GM19324 (cell line): ENCODE data around the gene CLEC12A.
A peak's percentile ranks its signal among the peaks of the same experiment; 100 is the strongest.
"Not testable (repeated sequence)": the region's sequence is repeated elsewhere in the genome, so short reads cannot be mapped to it uniquely, and the experiment has no call there.

ENCODE experiments used
- ATAC-seq: cut with Tn5 transposase; IDR thresholded peaks from one replicate; pipeline ENCODE4 v1.9.1; 2021; ENCODE audit warnings: mild to moderate bottlenecking, moderate library complexity; ENCODE audit not compliant: unreplicated experiment, low FRiP score

The CLEC12A gene

DNA sequence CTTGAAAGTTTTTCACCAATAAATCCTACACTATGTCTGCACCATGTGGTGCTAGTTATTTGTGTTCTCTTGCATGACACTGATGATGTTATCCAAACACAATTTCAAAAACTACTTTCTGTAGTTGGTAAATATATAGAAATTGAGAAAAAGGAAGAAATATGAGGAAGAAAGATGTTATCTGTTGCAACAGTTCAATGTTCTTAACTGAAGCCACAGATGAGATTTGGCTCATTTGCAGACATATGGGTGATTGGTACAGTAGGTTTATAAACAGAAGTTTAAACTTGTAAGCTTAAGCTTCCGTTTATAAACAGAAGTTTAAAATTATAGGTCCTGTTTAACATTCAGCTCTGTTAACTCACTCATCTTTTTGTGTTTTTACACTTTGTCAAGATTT is at the start of gene CLEC12A:
TSS of gene CLEC12A (plus strand) at position 229 of the 400 bp plus-strand sequence. CDS start 188 bp downstream, outside the sequence.
- ATAC-seq: no peak

GRCh38 chr12:9922429-9922828 is 48.8 kb upstream of the CLEC12A start:
- no peak for ATAC-seq

GRCh38 chr12:9925705-9926393 is 45.4 kb upstream of the CLEC12A start:
- ATAC-seq: no peak

DNA sequence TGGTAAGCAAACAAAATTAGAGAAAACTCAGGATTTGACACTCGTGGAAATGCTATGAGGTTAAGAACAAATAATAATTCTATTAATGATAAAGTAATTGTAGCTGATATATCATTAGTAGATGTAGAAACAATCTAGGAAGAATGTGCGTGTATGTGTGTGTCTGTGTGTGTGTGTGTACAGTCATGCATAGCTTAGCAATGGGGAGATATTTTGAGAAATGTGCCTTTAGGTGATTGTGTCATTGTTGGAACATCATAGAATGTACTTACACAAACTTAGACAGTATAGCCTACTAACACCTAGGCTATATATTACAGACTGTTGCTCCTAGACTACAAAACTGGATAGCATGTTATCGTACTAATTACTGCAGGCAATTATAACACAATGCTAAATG is 44.3 kb upstream of the CLEC12A start:
- ATAC-seq: no peak

DNA sequence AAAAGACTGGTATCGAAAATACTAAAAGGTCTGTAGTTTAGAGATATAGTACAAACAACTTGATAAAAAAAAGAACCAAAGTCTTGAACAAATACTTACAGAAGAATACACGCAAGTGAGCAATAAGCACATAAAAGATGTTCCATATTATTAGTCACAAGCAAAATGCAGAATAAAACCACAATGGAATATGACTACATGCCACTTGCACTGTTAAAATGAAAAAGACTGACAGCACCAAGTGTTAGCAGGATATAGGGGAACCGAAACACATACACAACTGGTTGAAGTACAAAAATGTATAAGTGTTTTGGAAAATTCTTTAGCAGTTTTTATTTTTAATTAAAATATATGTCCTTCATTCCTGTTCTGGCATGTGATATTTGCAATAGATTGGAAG is 42.6 kb upstream of the CLEC12A start:
- no peak for ATAC-seq

DNA sequence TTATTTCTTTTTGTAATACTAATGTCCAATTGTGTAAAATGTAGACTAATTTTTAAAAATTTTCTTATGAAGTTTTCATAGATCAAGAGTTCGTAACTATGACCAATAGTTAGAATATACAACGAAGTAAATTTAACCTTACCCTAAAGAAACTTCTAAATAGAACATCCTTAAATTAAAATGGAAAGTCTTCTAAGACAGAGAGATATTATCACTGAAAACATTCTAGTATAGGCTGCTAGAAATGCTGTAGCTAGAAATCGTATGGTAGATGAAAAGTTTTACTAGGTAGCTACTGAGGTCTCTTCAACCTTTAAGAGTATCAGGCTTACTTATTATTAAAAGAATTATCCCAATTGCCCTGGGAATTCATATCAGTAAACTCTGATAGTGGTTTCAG is 40.0 kb upstream of the CLEC12A start:
- no peak for ATAC-seq

DNA sequence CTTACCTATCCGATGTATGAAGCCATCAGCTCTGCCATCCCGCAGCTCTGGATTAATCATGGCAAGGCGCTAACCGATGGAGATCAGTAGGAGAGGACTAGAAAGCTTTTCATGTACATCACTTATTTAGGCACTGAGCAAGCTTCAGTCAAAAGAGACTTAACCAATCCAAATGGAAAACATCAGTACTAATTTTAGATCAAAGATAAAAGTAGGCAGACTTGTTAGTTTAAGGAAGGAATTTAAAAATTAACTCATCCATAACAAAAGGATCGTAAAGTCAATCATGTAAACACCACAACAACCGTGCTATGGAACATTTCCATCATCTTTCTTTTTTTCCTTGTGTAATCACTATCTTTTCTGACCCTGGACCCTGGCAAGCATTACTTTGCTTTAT is 38.9 kb upstream of the CLEC12A start, which contains the start of gene CLEC2A:
TSS of gene CLEC2A (minus strand) at position 101 of the 400 bp plus-strand sequence. CDS start at position 60, 41 bp downstream.
- no peak for ATAC-seq

DNA sequence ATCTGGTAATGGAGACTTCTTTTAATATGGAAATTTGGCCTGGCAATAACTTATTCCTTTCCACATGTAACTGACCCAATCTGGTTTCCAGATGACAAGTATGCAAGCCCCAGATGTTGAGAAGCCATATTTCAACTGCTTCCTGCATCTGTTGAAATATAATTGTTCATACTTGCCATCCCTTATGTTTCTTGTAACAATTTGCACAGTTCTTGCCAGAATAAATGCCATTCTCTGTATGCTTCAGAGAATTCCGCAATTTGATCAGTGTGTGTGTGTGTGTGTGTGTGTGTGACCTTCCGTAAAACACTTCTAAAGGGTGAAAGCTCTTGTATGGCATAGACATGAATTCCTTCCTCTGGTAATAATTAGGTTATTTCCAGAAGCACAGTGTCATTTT is 37.3 kb upstream of the CLEC12A start:
- ATAC-seq: no peak

DNA sequence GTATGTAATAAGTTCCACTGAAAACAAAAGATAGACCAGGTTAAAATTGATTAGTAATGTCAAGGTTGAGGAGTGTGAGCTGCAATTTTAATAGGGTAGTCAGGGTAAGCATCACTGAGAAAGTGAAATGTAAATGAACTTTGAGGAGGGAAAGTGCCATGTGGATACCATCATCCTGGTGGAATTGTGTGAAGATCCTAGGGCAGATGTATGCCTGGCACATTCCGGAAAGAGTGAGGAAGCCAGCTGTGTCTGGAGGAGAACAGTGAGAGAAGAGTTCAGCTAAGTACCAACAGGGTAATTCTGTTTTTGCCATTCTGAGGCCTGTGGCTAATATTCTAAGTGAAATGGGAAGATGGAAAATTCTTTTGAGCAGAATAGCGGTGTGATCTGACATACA is 36.2 kb upstream of the CLEC12A start:
- ATAC-seq: no peak

- no peak for ATAC-seq
Observed at GRCh38 chr12:9936591-9936990, 34.6 kb upstream of the CLEC12A start.

GRCh38 chr12:9940375-9940774 is 30.8 kb upstream of the CLEC12A start:
- ATAC-seq: no peak

DNA sequence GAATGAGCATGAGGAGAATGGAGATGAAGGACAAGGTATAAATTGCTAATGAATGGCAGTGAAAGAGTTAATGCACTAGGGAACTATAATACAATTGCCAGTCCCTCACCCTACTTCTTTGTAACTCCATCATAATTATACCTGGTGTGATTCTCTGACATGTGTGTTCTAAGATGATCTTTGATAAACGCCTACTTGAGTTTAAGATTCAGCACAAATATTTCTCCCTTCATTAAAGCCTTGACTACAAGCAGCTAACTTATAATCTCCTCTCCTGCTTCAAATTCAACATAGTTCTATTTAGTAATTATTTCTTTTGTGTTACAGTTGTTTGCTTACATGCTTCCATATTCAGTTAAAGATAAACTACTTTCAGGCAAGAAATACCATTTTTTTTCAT is 29.4 kb upstream of the CLEC12A start:
- no peak for ATAC-seq

DNA sequence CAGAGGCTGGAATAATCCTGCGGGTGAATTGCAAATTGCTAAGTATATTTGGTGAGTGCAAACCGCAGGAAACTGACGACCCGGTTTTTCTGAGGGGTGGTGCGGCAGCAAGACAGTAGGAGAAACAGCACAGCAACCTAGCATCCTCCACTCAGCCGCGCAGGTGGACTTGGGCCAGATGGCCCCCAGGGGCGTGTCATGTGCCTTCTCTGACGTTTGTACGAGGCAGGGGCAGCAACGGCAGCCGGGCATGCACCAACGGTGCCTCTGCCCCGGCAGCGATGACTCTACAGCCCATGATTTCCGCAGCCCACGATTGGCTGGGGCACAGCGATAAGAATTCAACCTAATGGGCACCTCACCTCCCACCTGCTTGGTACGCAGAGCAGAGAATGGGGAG is 28.0 kb upstream of the CLEC12A start:
- no peak for ATAC-seq

GRCh38 chr12:9944391-9944790 is 26.8 kb upstream of the CLEC12A start:
- ATAC-seq: no peak

GRCh38 chr12:9947674-9948073 is 23.5 kb upstream of the CLEC12A start:
- ATAC-seq: no peak

- ATAC-seq: peak; percentile 85
Observed at GRCh38 chr12:9948606-9949296, 22.5 kb upstream of the CLEC12A start.

- no peak for ATAC-seq
Observed at GRCh38 chr12:9951026-9951675, 20.1 kb upstream of the CLEC12A start.

DNA sequence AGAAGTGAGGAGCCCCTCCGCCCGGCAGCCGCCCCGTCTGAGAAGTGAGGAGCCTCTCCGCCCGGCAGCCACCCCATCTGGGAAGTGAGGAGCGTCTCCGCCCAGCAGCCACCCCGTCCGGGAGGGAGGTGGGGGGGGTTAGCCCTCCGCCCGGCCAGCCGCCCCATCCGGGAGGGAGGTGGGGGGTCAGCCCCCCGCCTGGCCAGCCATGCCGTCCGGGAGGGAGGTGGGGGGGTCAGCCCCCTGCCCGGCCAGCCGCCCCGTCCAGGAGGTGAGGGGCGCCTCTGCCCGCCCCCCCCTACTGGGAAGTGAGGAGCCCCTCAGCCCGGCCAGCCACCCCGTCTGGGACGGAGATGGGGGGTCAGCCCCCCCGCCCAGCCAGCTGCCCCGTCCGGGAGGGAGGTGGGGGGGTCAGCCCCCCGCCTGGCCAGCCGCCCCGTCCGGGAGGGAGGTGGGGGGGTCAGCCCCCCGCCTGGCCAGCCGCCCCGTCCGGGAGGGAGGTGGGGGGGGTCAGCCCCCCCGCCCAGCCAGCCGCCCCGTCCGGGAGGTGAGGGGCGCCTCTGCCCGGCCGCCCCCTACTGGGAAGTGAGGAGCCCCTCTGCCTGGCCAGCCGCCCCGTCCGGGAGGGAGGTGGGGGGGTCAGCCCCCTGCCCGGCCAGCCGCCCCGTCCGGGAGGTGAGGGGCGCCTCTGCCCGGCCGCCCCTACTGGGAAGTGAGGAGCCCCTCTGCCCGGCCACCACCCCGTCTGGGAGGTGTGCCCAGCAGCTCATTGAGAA is 18.1 kb upstream of the CLEC12A start:
- not testable (repeated sequence) for ATAC-seq

DNA sequence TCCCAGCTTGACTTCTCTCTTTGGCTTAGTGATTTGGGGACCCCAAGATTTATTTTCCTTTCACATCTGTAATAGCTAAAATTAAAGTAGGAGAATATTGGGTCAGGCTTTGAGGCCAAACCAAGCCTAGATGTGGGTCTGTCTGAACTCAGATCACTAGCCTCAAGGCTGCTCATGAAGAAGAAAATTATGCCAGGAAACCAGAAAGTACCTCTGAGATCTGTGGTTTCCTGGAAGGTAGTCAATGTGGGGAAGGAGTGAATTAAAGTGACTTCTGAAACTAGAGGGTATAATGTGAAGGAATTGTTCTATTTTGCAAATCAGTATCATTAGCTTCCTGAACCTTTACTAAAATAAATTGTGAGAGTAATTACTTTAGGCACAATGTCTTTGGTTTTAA is 13.4 kb upstream of the CLEC12A start:
- ATAC-seq: no peak

DNA sequence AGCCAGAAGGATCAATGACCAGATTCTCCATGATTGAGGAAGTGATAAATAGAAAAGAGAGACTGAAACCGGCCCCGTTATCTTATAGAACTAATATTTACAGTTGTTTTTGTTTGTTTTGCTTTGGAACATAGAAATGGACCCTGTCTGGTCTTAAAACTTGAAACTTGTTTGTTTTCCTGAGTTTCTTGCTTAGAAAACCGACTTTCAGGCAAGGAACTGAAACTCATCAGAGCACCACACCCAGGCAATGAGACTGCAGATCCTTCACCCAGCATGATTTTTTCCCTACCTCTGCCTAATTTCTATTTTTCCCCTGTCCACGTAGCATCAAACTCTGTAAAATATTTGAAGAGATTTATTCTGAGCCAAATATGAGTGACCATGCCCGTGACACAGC is 10.6 kb upstream of the CLEC12A start:
- ATAC-seq: peak; percentile 17

- ATAC-seq: peak; percentile 79
Observed at GRCh38 chr12:9961106-9961505, 10.1 kb upstream of the CLEC12A start.
